HEK293 (cell line): ENCODE data around the gene MDP1.
A peak's percentile ranks its signal among the peaks of the same experiment; 100 is the strongest.

Source experiments
- KLF1 ChIP-seq: fragments of 450-650 bp; formaldehyde crosslinking; IDR thresholded peaks from 2 replicates; pipeline ENCODE4 v1.5.1; 2016; ENCODE audit warnings: missing biosample characterization, missing genetic modification characterization
- KLF10 ChIP-seq: fragments of 450-650 bp; IDR thresholded peaks from 2 replicates; pipeline ENCODE4 v1.5.1; 2018; ENCODE audit warnings: missing biosample characterization, mild to moderate bottlenecking, missing genetic modification characterization
- KLF17 ChIP-seq: fragments of 450-650 bp; formaldehyde crosslinking; IDR thresholded peaks from 2 replicates; pipeline ENCODE4 v1.5.1; 2016; ENCODE audit warnings: missing biosample characterization, missing genetic modification characterization
- SALL2 ChIP-seq: fragments of 450-650 bp; formaldehyde crosslinking; IDR thresholded peaks from 2 replicates; pipeline ENCODE4 v1.5.0; 2017; ENCODE audit warnings: missing biosample characterization, mild to moderate bottlenecking, missing genetic modification characterization, borderline replicate concordance
- SP7 ChIP-seq: fragments of 450-650 bp; formaldehyde crosslinking; IDR thresholded peaks from 2 replicates; pipeline ENCODE4 v1.5.1; 2016; ENCODE audit warnings: missing biosample characterization, missing genetic modification characterization
- YY1 ChIP-seq: fragments of 450-650 bp; formaldehyde crosslinking; IDR thresholded peaks from 2 replicates; pipeline ENCODE4 v1.5.1; 2018; ENCODE audit warnings: missing biosample characterization, missing genetic modification characterization
- ZBTB1 ChIP-seq: fragments of 450-650 bp; formaldehyde crosslinking; IDR thresholded peaks from 2 replicates; pipeline ENCODE4 v1.5.1; 2016; ENCODE audit warnings: missing biosample characterization, missing genetic modification characterization
- ZBTB21 ChIP-seq: fragments of 450-650 bp; formaldehyde crosslinking; IDR thresholded peaks from 2 replicates; pipeline ENCODE4 v1.5.1; 2017; ENCODE audit warnings: missing biosample characterization, missing genetic modification characterization
- ZEB2 ChIP-seq: fragments of 450-650 bp; formaldehyde crosslinking; IDR thresholded peaks from 2 replicates; pipeline ENCODE4 v1.5.1; 2016; ENCODE audit warnings: missing biosample characterization, missing genetic modification characterization
- ZIC2 ChIP-seq: fragments of 450-650 bp; formaldehyde crosslinking; IDR thresholded peaks from 2 replicates; pipeline ENCODE4 v1.5.1; 2016; ENCODE audit warnings: missing biosample characterization, missing genetic modification characterization
- ZNF112 ChIP-seq: fragments of 450-650 bp; formaldehyde crosslinking; IDR thresholded peaks from 2 replicates; pipeline ENCODE4 v1.5.0; 2017; ENCODE audit warnings: missing biosample characterization, missing genetic modification characterization
- ZNF146 ChIP-seq: fragments of 450-650 bp; formaldehyde crosslinking; IDR thresholded peaks from 2 replicates; pipeline ENCODE4 v1.5.1; 2016; ENCODE audit warnings: missing biosample characterization, missing genetic modification characterization
- ZNF350 ChIP-seq: fragments of 450-650 bp; formaldehyde crosslinking; IDR thresholded peaks from 2 replicates; pipeline ENCODE4 v1.5.0; 2017; ENCODE audit warnings: missing biosample characterization, mild to moderate bottlenecking, missing genetic modification characterization
- ZNF488 ChIP-seq: fragments of 450-650 bp; formaldehyde crosslinking; IDR thresholded peaks from 2 replicates; pipeline ENCODE4 v1.5.1; 2016; ENCODE audit warnings: missing biosample characterization, missing genetic modification characterization
- ZNF529 ChIP-seq: fragments of 450-650 bp; formaldehyde crosslinking; IDR thresholded peaks from 2 replicates; pipeline ENCODE4 v1.5.1; 2017; ENCODE audit warnings: missing genetic modification characterization, missing biosample characterization; ENCODE audit not compliant: insufficient replicate concordance
- ZNF600 ChIP-seq: fragments of 450-650 bp; formaldehyde crosslinking; IDR thresholded peaks from 2 replicates; pipeline ENCODE4 v1.5.1; 2016; ENCODE audit warnings: missing biosample characterization, missing genetic modification characterization
- ZNF610 ChIP-seq: fragments of 450-650 bp; formaldehyde crosslinking; IDR thresholded peaks from 2 replicates; pipeline ENCODE4 v1.5.1; 2016; ENCODE audit warnings: missing biosample characterization, missing genetic modification characterization, borderline replicate concordance
- ZNF629 ChIP-seq: fragments of 450-650 bp; formaldehyde crosslinking; IDR thresholded peaks from 2 replicates; pipeline ENCODE4 v1.5.1; 2017; ENCODE audit warnings: missing biosample characterization, missing genetic modification characterization
- ZNF639 ChIP-seq: fragments of 450-650 bp; formaldehyde crosslinking; IDR thresholded peaks from 2 replicates; pipeline ENCODE4 v1.5.1; 2016; ENCODE audit warnings: missing biosample characterization, missing genetic modification characterization
- ZNF654 ChIP-seq: fragments of 450-650 bp; formaldehyde crosslinking; IDR thresholded peaks from 2 replicates; pipeline ENCODE4 v1.5.1; 2016; ENCODE audit warnings: low read depth, missing biosample characterization, missing genetic modification characterization
- ZNF664 ChIP-seq: fragments of 450-650 bp; formaldehyde crosslinking; IDR thresholded peaks from 2 replicates; pipeline ENCODE4 v1.5.1; 2016; ENCODE audit warnings: missing biosample characterization, missing genetic modification characterization
- ZNF692 ChIP-seq: fragments of 450-650 bp; formaldehyde crosslinking; IDR thresholded peaks from 2 replicates; pipeline ENCODE4 v1.5.1; 2016; ENCODE audit warnings: missing biosample characterization, missing genetic modification characterization
- ZNF843 ChIP-seq: fragments of 450-650 bp; formaldehyde crosslinking; IDR thresholded peaks from 2 replicates; pipeline ENCODE4 v1.5.1; 2016; ENCODE audit warnings: missing biosample characterization, missing genetic modification characterization
- ZXDB ChIP-seq: fragments of 450-650 bp; formaldehyde crosslinking; IDR thresholded peaks from 2 replicates; pipeline ENCODE4 v1.5.1; 2016; ENCODE audit warnings: missing biosample characterization, missing genetic modification characterization
- TF ChIP-seq, protein P1 (sequence below): IDR thresholded peaks from 2 replicates; pipeline ENCODE4 v1.6.1; 2011; ENCODE audit warnings: mild to moderate bottlenecking, low read depth, low read length, borderline replicate concordance
- TF ChIP-seq, protein P2 (sequence below): fragments of 450-650 bp; formaldehyde crosslinking; IDR thresholded peaks from 2 replicates; pipeline ENCODE4 v1.5.1; 2017; ENCODE audit warnings: missing biosample characterization, missing genetic modification characterization
- TF ChIP-seq, protein P3 (sequence below): fragments of 450-650 bp; formaldehyde crosslinking; optimal IDR thresholded peaks from 2 replicates; pipeline ENCODE3; 2016; ENCODE audit warnings: missing biosample characterization, mild to moderate bottlenecking, missing genetic modification characterization
- TF ChIP-seq, protein P4 (sequence below): fragments of 450-650 bp; formaldehyde crosslinking; IDR thresholded peaks from 2 replicates; pipeline ENCODE4 v1.5.1; 2017; ENCODE audit warnings: missing biosample characterization, mild to moderate bottlenecking, missing genetic modification characterization, moderate library complexity

Gene MDP1

GRCh38 chr14:24215495-24216344 is at the start of gene MDP1 (continued):
- TF ChIP-seq, protein P1, sequence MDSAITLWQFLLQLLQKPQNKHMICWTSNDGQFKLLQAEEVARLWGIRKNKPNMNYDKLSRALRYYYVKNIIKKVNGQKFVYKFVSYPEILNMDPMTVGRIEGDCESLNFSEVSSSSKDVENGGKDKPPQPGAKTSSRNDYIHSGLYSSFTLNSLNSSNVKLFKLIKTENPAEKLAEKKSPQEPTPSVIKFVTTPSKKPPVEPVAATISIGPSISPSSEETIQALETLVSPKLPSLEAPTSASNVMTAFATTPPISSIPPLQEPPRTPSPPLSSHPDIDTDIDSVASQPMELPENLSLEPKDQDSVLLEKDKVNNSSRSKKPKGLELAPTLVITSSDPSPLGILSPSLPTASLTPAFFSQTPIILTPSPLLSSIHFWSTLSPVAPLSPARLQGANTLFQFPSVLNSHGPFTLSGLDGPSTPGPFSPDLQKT: no peak
- peak; percentile 89 for TF ChIP-seq KLF1 (tag by site-specific recombination)
- TF ChIP-seq ZNF350: no peak
- peak; percentile 85 for TF ChIP-seq ZBTB21
- peak; percentile 85; the same call in 1 of the 2 replicates for TF ChIP-seq ZXDB (tag by site-specific recombination)
- TF ChIP-seq ZNF146 (tag by site-specific recombination): no peak
- peak; percentile 4; the same call in 1 of the 2 replicates for TF ChIP-seq ZBTB1 (tag by site-specific recombination)
- TF ChIP-seq KLF10: no peak
- TF ChIP-seq ZIC2 (tag by site-specific recombination): 0 out of 2 replicates have a peak, but pooled peaks have one; percentile 8
- TF ChIP-seq ZEB2 (tag by site-specific recombination): peak; percentile 69
- TF ChIP-seq ZNF629 (tag by site-specific recombination): peak; percentile 93
- no peak for TF ChIP-seq ZNF529 (tag by site-specific recombination)
- peak; percentile 82; the same call in 1 of the 2 replicates for TF ChIP-seq ZNF692
- TF ChIP-seq ZNF112 (tag by site-specific recombination): no peak
- TF ChIP-seq, protein P2, sequence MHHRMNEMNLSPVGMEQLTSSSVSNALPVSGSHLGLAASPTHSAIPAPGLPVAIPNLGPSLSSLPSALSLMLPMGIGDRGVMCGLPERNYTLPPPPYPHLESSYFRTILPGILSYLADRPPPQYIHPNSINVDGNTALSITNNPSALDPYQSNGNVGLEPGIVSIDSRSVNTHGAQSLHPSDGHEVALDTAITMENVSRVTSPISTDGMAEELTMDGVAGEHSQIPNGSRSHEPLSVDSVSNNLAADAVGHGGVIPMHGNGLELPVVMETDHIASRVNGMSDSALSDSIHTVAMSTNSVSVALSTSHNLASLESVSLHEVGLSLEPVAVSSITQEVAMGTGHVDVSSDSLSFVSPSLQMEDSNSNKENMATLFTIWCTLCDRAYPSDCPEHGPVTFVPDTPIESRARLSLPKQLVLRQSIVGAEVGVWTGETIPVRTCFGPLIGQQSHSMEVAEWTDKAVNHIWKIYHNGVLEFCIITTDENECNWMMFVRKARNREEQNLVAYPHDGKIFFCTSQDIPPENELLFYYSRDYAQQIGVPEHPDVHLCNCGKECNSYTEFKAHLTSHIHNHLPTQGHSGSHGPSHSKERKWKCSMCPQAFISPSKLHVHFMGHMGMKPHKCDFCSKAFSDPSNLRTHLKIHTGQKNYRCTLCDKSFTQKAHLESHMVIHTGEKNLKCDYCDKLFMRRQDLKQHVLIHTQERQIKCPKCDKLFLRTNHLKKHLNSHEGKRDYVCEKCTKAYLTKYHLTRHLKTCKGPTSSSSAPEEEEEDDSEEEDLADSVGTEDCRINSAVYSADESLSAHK (tag by site-specific recombination): no peak
- TF ChIP-seq KLF17 (tag by site-specific recombination): peak; percentile 90
- TF ChIP-seq ZNF610 (tag by site-specific recombination): peak; percentile 66; the same call in 1 of the 2 replicates
- TF ChIP-seq ZNF600 (tag by site-specific recombination): peak; percentile 93
- no peak for TF ChIP-seq ZNF664 (tag by site-specific recombination)
- no peak for TF ChIP-seq SALL2 (tag by site-specific recombination)
- TF ChIP-seq, protein P3, sequence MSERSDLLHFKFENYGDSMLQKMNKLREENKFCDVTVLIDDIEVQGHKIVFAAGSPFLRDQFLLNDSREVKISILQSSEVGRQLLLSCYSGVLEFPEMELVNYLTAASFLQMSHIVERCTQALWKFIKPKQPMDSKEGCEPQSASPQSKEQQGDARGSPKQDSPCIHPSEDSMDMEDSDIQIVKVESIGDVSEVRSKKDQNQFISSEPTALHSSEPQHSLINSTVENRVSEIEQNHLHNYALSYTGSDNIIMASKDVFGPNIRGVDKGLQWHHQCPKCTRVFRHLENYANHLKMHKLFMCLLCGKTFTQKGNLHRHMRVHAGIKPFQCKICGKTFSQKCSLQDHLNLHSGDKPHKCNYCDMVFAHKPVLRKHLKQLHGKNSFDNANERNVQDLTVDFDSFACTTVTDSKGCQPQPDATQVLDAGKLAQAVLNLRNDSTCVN: peak; percentile 51
- peak; percentile 81 for TF ChIP-seq ZNF639 (tag by site-specific recombination)
- peak; percentile 92 for TF ChIP-seq YY1
- TF ChIP-seq ZNF843 (tag by site-specific recombination): peak; percentile 25; the same call in 1 of the 2 replicates
- peak; percentile 59 for TF ChIP-seq ZNF654 (tag by site-specific recombination)
- TF ChIP-seq ZNF488 (tag by site-specific recombination): no peak
- peak; percentile 77 for TF ChIP-seq SP7 (tag by site-specific recombination)
- TF ChIP-seq, protein P4, sequence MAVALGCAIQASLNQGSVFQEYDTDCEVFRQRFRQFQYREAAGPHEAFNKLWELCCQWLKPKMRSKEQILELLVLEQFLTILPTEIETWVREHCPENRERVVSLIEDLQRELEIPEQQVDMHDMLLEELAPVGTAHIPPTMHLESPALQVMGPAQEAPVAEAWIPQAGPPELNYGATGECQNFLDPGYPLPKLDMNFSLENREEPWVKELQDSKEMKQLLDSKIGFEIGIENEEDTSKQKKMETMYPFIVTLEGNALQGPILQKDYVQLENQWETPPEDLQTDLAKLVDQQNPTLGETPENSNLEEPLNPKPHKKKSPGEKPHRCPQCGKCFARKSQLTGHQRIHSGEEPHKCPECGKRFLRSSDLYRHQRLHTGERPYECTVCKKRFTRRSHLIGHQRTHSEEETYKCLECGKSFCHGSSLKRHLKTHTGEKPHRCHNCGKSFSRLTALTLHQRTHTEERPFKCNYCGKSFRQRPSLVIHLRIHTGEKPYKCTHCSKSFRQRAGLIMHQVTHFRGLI (tag by site-specific recombination): peak; percentile 68; the same call in 1 of the 2 replicates
